Kidney (tissue), 14 donors: Measurements from ENCODE around the gene CACNG8. TPM values are rescaled to one million over a fixed set of nuclear protein-coding genes. Genes with fewer than 3 reads are reported as not detected.
"Not testable (repeated sequence)": the region's sequence is repeated elsewhere in the genome, so short reads cannot be mapped to it uniquely, and the experiment has no call there.

Source experiments
- DNase-seq, 5 donors: peaks; one replicate each; pipeline ENCODE4 v3.0.0-alpha.2; 2013 to 2020
- FAIRE-seq: peaks from 2 replicates; lab custom pipeline; 2012; peaks lifted over from hg19 to GRCh38; lab: Jason Lieb, UNC
- H3K27ac ChIP-seq, 2 donors: one replicate each; pipeline ENCODE4 v1.7.0; 2013; ENCODE audit warnings: low read depth in 2 of 2, low read length in 2 of 2, inconsistent platforms in 1 of 2
- H3K27me3 ChIP-seq: one replicate; pipeline ENCODE4 v1.7.1; 2013; ENCODE audit warnings: low read length, inconsistent platforms; ENCODE audit not compliant: control insufficient read depth, insufficient read depth
- H3K36me3 ChIP-seq, 3 donors: one replicate each; pipeline versions ENCODE4 v1.7.0 to v1.7.1; 2013; ENCODE audit warnings: low read length in 3 of 3, control low read depth in 1 of 3, inconsistent platforms in 1 of 3; ENCODE audit not compliant: insufficient read depth in 3 of 3, control insufficient read depth in 2 of 3
- H3K4me1 ChIP-seq, 3 donors: one replicate each; pipeline versions ENCODE4 v1.7.0 to v1.7.1; 2013; ENCODE audit warnings: low read length in 3 of 3, inconsistent platforms in 1 of 3, low read depth in 1 of 3; ENCODE audit not compliant: control insufficient read depth in 2 of 3, insufficient read depth in 2 of 3
- H3K4me3 ChIP-seq, 3 donors: one replicate each; pipeline versions ENCODE4 v1.7.0 to v1.8.1; 2013; ENCODE audit warnings: low read length in 3 of 3, control low read depth in 1 of 3, inconsistent platforms in 1 of 3
- H3K9ac ChIP-seq, 3 donors: one replicate each; pipeline versions ENCODE4 v1.7.0 to v1.7.1; 2013; ENCODE audit warnings: low read length in 3 of 3, control low read depth in 1 of 3, inconsistent platforms in 1 of 3
- H3K9me3 ChIP-seq, 3 donors: one replicate each; pipeline versions ENCODE4 v1.7.0 to v1.7.1; 2013; ENCODE audit warnings: low read length in 3 of 3, control low read depth in 1 of 3, inconsistent platforms in 1 of 3; ENCODE audit not compliant: control insufficient read depth in 2 of 3, insufficient read depth in 1 of 3
- intact Hi-C: fragments of 100-400 bp; cut with DNase I; formaldehyde crosslinking; loops from one replicate; pipeline ENCODE4 v1.11.1; 2022
- polyA plus RNA-seq: library from polyadenylated mRNA; stranded (reverse); fragments of 350-450 nt; fragmentation: Illumina TruSeq; extraction: RNeasy Lipid Tissue Mini Kit (QIAGEN cat#74804); gene quantifications from one replicate; pipeline ENCODE4 v1.2.3, GENCODE V29; 2014; ENCODE audit warnings: low read depth, low replicate concordance; ENCODE audit not compliant: insufficient read depth
- total RNA-seq: library from RNA; stranded (reverse); fragmentation: NEBNext Ultra II Directional; extraction: Animal tissue kit (Norgen Biotek cat#: 25700); gene quantifications from one replicate; pipeline ENCODE4 v1.2.1, GENCODE V29; 2021
- TF ChIP-seq, protein P1 (sequence below): IDR thresholded peaks from 3 replicates; pipeline ENCODE4 v1.5.1; 2012; ENCODE audit warnings: mild to moderate bottlenecking, moderate library complexity, borderline replicate concordance; ENCODE audit not compliant: insufficient read depth; ENCODE audit errors: extremely low read depth
- donor health status: control.
- donor health status: control.
- donor health status: control.
- donor health status: control.
- donor health status: control.
- donor health status: DM: yes; HTN: yes; CAD: no.
- donor health status: Normal renal cell carcinoma (clear cell type).

CACNG8 gene
- total and polyA plus RNA-seq, 2 donors from 2014 or later = 0.03 TPM; not detected in 1

DNA sequence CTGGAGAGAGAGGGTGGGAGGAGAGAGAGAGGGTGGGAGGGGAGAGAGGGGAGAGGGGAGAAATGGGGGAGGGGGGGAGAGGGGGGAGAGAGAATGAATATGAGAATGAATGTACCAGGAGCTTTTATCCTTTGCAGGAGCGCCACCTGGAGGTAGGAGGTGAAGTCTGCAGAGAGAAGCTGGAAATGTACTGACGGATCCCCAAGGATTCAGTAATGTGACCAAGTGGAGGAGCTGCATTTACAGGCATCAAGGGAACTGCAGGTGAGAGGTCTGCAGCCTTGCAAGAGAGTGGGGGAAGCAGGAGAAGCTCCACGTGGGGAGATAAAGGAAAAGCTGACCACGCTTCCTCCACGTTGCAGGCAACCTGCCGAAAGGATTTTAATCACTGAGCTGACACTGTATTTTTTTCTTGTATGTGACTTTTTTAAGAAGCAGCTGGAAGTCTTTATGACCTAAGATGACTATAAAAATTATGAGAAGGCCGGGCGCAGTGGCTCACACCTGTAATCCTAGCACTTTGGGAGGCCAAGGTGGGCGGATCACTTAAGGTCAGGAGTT lies 67.3 kb downstream of the CACNG8 start:
- peak in 4 of 5 donors; percentile 51 to 78 (median 58) for DNase-seq

DNA sequence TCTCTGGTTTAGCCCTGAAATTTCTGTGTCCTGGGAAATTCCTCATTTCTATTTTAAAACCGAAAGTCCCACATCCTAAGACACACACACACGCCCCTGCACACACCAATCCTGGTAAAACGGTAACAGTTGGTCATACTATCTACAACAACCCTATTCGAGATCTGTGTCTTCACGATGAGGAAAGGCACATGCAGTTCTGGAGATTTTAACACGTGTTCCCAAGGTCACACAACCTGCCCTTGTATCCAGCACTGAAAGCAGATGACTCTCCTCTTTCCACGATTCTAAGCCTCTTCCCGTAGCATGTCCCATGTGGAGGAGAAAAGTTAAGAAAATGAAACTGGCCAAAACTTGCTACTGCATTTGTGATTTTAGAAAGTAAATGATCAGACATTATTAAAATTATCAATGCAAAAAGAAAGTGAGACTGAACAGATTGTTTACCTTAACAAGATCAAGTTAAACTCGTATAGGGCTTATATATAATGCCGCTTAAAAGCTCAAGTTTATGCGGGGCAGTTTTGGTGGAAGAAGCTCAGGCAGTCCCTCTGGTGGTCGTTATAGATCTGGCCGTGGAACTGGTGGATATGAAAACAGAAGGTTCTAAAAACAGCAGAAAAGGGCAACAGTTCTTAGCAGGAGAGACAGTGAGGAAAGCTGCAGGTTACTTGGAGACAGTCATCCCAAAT lies 68.3 kb downstream of the CACNG8 start:
- Histone ChIP-seq H3K36me3 (no peaks in the 10 kb centered on the region), H3K27me3 (no peaks in the 10 kb centered on the region), H3K4me3 (no peak overlapping the region), H3K4me1 (no peaks in the 10 kb centered on the region), H3K9ac (no peak overlapping the region), H3K9me3 (no peaks in the 10 kb centered on the region), H3K27ac (no peak overlapping the region)
- intact Hi-C loops = no loop called here
- TF ChIP-seq, protein P1, sequence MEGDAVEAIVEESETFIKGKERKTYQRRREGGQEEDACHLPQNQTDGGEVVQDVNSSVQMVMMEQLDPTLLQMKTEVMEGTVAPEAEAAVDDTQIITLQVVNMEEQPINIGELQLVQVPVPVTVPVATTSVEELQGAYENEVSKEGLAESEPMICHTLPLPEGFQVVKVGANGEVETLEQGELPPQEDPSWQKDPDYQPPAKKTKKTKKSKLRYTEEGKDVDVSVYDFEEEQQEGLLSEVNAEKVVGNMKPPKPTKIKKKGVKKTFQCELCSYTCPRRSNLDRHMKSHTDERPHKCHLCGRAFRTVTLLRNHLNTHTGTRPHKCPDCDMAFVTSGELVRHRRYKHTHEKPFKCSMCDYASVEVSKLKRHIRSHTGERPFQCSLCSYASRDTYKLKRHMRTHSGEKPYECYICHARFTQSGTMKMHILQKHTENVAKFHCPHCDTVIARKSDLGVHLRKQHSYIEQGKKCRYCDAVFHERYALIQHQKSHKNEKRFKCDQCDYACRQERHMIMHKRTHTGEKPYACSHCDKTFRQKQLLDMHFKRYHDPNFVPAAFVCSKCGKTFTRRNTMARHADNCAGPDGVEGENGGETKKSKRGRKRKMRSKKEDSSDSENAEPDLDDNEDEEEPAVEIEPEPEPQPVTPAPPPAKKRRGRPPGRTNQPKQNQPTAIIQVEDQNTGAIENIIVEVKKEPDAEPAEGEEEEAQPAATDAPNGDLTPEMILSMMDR = no peak
- FAIRE-seq (no peak), DNase-seq (peak in 1 of 5 donors; percentile 8)

More for the DNA sequence above, 67.3 kb downstream of the CACNG8 start:
- no peaks in the 10 kb centered on the region for H3K36me3 ChIP-seq
- intact Hi-C loops = loop anchor here (10.0 kb wide), 1 partner anchor 185 kb away; no protein-coding TSS in a partner anchor
- no peak overlapping the region for H3K4me3 ChIP-seq
- TF ChIP-seq, protein P1 = peak; percentile 43
- no peaks in the 10 kb centered on the region for H3K27me3 ChIP-seq
- no peaks in the 10 kb centered on the region for H3K9me3 ChIP-seq
- no peaks in the 10 kb centered on the region for H3K4me1 ChIP-seq
- no peak for FAIRE-seq
- no peak overlapping the region for H3K9ac ChIP-seq
- H3K27ac ChIP-seq = no peak overlapping the region

DNA sequence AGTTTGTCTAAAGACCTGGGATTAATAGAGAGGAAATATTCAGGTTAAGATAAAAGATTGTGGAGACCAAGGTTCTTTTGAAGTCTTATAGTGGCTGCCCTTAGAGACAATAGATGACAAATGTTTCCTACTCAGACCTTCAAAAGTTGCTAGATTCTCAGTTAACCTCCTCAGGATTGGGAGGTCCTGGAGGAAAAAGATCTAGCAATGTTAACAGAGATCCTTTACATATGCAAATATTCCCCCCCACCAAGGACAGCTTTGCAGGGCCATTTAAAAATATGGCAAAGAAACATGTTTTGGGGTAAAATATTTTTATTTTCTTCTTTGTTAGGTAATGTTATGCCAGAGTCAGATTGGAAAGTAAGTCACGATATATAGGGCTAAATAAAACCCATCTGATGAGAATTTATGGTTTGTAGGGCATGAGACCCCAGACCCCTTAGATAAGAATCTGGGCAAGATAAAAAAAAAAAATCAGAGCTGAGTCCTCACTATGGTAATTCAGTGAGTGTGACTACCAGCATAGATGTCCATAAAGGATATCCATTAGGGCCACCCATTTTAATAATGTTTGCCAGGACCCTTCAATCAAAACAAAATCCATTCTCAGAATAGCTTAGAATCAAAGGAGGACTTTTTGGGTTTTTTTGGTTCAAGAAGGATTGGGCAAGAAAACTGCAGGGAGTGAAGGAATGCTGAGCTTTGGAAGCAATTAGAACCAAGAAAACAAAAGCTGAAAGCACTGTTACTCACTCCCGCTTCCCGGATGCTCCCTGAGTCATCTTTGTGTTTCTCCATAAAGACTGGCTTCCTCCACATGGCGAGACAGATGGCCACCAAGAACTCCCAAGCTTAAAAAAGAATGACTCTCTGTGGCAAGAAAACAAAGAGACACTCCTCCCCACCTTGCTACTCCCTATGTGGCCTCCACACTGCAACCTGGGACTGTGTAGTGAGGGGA lies 72.8 kb downstream of the CACNG8 start:
- no peak overlapping the region for H3K27ac ChIP-seq
- H3K9me3 ChIP-seq = no peaks in the 10 kb centered on the region
- no peaks in the 10 kb centered on the region for H3K27me3 ChIP-seq
- intact Hi-C loops = no loop called here
- no peaks in the 10 kb centered on the region for H3K36me3 ChIP-seq
- H3K4me3 ChIP-seq = no peak overlapping the region
- DNase-seq (no peak), FAIRE-seq (no peak)
- H3K9ac ChIP-seq = no peak overlapping the region
- TF ChIP-seq, protein P1 = no peak
- H3K4me1 ChIP-seq = no peaks in the 10 kb centered on the region

DNA sequence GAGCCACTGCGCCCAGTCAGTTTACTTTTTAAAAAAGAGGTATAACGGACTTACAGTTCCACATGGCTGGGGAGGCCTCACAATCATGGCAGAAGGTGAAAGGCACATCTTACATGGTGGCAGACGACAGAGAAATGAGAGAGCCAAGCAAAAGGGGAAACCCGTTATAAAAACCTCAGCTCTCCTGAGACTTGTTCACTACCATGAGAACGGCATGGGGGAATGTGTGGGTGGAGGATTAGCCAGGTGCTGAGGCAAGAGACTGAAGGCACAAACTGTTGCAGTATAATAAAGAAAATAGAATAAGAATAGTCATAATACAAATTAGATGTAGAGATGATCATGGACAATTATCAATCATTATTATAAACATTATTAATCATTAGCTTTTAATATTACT lies 73.8 kb downstream of the CACNG8 start:
- H3K9ac ChIP-seq, H3K4me3 ChIP-seq, H3K36me3 ChIP-seq, H3K27ac ChIP-seq, H3K4me1 ChIP-seq, FAIRE-seq, DNase-seq, H3K9me3 ChIP-seq, intact Hi-C loops, H3K27me3 ChIP-seq: not testable (repeated sequence)
